Left kidney (tissue), 8 donors: ENCODE results near the gene UBXN7. TPM values are rescaled to one million over a fixed set of nuclear protein-coding genes. Genes with fewer than 3 reads are reported as not detected.
"Not testable (repeated sequence)": the region's sequence is repeated elsewhere in the genome, so short reads cannot be mapped to it uniquely, and the experiment has no call there.

ENCODE experiments used
- DNase-seq: peaks from one replicate; pipeline ENCODE4 v3.0.0-alpha.2; 2013
- long read RNA-seq, 8 donors: transcript quantifications; one replicate each; lab custom pipeline, GENCODE V29; 2026
- polyA plus RNA-seq: library from polyadenylated mRNA; unstranded; fragments of 120-200 nt; gene quantifications from one replicate; pipeline ENCODE4 v1.2.1, GENCODE V29; 2013; ENCODE audit not compliant: insufficient read length

The UBXN7 gene, protein sequence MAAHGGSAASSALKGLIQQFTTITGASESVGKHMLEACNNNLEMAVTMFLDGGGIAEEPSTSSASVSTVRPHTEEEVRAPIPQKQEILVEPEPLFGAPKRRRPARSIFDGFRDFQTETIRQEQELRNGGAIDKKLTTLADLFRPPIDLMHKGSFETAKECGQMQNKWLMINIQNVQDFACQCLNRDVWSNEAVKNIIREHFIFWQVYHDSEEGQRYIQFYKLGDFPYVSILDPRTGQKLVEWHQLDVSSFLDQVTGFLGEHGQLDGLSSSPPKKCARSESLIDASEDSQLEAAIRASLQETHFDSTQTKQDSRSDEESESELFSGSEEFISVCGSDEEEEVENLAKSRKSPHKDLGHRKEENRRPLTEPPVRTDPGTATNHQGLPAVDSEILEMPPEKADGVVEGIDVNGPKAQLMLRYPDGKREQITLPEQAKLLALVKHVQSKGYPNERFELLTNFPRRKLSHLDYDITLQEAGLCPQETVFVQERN
- polyA plus RNA-seq = 39.7 TPM
- long read RNA-seq, donor 1, full-length matches to known transcripts = 12 of 12 reads
- long read RNA-seq, donor 1, partial matches to known transcripts = 0 of 12 reads
- long read RNA-seq, donor 1, other reads (novel, unspliced or antisense) = 0 of 12 reads
- long read RNA-seq, donor 2, full-length matches to known transcripts = 4 of 4 reads
- long read RNA-seq, donor 2, partial matches to known transcripts = 0 of 4 reads
- long read RNA-seq, donor 2, other reads (novel, unspliced or antisense) = 0 of 4 reads
- long read RNA-seq, donor 3, full-length matches to known transcripts = 6 of 6 reads
- long read RNA-seq, donor 3, partial matches to known transcripts = 0 of 6 reads
- long read RNA-seq, donor 3, other reads (novel, unspliced or antisense) = 0 of 6 reads
- long read RNA-seq, donor 4 = 0 reads
- long read RNA-seq, donor 5, full-length matches to known transcripts = 5 of 5 reads
- long read RNA-seq, donor 5, partial matches to known transcripts = 0 of 5 reads
- long read RNA-seq, donor 5, other reads (novel, unspliced or antisense) = 0 of 5 reads
- long read RNA-seq, donor 6, full-length matches to known transcripts = 7 of 7 reads
- long read RNA-seq, donor 6, partial matches to known transcripts = 0 of 7 reads
- long read RNA-seq, donor 6, other reads (novel, unspliced or antisense) = 0 of 7 reads
- long read RNA-seq, donor 7, full-length matches to known transcripts = 8 of 8 reads
- long read RNA-seq, donor 7, partial matches to known transcripts = 0 of 8 reads
- long read RNA-seq, donor 7, other reads (novel, unspliced or antisense) = 0 of 8 reads
- long read RNA-seq, donor 8, full-length matches to known transcripts = 4 of 4 reads
- long read RNA-seq, donor 8, partial matches to known transcripts = 0 of 4 reads
- long read RNA-seq, donor 8, other reads (novel, unspliced or antisense) = 0 of 4 reads

DNA sequence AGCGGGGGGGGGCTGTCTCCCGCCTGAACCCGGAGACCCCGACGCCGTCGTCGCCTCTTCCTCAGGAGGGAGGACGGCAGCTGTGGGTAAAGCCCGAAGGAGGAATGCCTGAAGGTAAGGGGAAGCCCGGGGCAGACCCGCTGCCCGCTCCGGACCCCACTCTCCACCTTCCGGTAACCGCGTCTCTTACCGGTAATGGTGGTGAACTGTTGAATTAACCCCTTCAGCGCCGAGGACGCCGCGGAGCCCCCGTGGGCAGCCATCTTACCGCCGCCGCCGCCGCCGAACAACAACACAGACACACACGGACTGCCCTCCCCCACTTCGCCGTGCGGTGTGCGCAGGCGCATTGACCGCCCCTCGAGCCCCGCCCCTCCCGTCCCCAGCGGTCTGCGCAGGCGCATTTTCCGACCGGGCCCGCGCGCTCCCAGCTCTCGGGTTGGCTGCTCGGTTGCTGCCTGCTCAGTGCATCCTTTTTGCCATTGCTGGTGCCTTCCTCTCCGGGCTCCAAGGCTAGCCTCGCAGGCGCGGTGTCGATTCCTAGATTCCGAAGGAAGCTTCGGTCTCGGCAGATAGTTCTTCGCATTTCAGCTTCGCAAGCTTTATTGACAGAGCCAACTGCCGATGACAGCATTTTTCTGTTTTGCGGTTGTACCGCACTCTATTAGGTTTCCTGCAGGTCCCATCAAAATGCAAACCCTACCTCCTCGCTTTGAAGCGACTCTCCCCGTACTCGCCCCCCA is at the start of gene UBXN7:
Gene UBXN7 (minus strand): TSS at position 291 of the 743 bp plus-strand sequence. CDS start 28 bp downstream, at position 263.
- peak; percentile 95 for DNase-seq

DNA sequence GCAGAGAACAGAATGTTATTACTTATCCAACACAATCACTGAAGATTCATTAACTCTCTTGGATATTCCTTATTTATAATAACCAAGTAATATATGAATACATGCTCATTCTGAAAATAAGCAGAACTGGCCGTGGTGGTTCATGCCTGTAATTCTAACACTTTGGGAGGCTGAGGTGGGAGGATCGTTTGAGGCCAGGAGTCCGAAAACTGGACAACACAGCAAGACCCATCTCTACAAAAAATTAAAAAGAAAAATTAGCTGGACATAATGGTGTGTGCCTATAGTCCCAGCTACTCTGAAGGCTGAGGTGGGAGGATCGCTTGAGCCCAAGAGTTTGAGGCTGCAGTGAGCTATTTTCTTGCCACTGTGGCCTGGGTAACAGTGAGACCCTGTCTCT is 45.5 kb upstream of the UBXN7 start:
- no peak for DNase-seq

DNA sequence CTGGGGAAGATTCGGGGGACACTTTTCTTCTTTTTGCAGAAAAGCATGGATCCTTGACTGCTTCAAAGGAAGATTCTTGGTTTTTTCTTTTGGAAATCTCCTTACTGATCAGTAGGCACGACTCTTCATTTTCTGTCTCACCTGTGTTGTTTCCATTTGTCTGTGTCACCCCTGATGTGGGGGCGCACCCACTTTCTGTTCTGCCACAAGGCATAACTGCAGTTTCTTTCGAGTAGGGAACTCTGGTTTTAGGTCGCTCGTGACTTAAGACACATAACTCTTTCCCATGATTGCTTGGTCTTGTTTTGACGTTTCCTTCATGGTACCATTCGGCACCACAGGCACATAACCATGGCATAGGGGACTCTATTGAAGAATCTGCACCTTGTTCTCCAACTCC is 40.1 kb upstream of the UBXN7 start:
- DNase-seq = no peak

DNA sequence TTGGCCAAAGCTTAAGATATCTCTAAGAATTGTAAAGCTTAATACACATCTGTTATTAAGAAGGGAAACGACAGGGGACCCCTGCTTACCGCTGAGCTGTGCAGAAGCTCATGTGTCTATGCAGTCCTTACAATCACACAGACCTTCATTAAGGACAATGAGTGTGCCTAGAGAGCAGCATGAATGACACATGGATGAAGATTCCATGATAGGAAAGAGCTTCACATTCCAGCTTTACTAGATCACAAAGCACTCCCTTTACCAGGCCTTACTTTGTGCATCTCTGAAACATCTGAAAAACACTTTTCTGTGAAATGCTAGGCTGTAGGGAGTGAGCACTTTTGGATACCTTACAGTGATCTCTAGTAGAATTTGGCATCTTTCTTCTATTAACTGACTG is 39.3 kb upstream of the UBXN7 start:
- no peak for DNase-seq

DNA sequence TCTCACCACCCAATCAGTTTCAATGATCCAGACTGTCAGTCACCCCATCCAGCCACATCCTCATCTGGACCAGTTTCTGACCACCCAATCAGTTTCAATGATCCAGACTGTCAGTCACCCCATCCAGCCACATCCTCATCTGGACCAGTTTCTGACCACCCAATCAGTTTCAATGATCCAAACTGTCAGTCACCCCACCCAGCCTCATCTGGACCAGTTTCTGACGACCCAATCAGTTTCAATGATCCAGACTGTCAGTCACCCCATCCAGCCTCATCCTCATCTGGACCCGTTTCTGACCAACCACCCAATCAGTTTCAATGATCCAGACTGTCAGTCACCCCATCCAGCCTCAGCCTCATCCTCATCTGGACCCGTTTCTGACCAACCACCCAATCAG is 38.0 kb upstream of the UBXN7 start:
- DNase-seq = not testable (repeated sequence)

DNA sequence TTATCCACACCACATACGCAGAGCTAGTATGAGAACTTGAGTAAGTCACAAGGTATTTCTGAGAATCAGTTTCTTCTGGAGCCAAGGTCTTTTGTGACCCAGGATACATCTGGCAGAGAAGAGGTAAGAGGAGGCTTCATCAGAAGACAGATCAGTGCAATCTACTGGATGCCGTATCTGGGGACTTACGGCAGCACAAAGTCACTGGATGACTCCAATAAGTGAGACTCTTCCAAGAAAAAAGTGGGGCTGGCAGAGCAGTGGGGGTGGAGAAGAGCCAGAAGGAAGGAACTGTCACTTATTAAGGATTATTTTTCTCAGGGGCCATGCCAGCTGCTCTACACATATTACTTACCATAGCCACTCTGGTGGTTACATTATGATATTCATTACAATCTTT is 31.6 kb upstream of the UBXN7 start:
- no peak for DNase-seq

DNA sequence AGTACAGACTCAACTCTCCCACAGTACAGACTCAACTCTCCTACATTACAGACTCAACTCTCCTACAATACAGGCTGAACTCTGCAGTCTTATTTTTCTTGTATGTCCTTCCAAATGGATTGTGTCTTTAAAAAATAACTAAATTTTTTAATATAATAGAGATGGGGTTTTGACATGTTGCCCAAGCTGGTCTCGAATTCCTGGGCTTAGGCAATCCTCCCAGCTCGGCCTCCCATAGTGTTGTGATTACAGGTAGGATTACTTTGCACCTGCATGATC is 31.2 kb upstream of the UBXN7 start:
- DNase-seq = no peak

DNA sequence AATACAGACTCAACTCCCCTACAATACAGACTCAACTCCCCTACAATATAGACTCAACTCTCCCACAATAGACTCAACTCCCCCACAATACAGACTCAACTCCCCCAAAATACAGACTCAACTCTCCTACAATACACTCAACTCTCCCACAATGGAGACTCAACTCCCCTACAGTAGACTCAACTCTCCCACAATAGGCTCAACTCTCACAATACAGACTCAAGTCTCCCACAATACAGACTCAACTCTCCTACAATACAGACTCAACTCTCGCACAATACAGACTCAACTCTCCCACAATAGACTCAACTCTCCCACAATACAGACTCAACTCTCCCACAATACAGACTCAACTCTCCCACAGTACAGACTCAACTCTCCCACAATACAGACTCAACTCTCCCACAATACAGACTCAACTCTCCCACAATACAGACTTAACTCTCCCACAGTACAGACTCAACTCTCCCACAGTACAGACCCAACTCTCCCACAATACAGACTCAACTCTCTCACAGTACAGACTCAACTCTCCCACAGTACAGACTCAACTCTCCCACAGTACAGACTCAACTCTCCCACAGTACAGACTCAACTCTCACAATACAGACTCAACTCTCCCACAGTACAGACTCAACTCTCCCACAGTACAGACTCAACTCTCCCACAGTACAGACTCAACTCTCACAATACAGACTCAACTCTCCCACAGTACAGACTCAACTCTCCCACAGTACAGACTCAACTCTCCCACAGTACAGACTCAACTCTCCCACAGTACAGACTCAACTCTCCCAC is 30.7 kb upstream of the UBXN7 start:
- DNase-seq = not testable (repeated sequence)

DNA sequence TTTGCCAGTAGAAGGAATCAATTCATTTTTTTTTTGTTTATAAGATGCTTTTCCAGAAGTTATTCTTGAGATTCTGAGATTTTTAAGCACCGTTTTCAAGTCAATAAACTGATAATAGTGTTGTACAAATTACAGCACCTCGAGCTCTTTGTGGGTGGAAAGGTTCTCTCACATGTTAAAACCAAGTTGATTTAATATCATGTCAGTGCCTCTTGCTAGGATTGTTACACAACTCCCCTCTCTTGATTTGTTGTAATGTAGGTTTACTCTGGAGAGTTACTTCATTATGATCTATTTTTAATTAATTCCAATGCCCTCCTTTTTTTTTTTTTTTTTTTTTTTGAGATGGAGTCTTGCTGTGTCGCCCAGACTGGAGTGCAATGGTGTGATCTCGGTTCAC is 25.8 kb upstream of the UBXN7 start:
- no peak for DNase-seq

DNA sequence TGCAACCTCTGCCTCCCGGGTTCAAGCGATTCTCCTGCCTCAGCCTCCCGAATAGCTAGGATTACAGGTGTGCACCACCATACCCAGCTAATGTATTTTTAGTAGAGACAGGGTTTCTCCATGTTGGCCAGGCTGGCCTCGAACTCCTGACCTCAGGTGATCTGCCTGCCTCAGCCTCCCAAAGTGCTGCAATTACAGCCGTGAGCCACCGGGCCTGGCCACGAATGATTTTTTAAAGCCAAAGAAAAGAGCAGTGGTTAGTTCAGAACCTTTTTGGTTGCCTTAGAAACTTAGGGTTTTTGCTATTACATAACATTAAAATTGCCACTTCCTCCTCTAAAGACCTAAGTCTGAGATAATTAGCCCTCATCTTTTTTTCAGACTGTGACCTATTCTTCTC is 25.2 kb upstream of the UBXN7 start:
- DNase-seq = not testable (repeated sequence)

DNA sequence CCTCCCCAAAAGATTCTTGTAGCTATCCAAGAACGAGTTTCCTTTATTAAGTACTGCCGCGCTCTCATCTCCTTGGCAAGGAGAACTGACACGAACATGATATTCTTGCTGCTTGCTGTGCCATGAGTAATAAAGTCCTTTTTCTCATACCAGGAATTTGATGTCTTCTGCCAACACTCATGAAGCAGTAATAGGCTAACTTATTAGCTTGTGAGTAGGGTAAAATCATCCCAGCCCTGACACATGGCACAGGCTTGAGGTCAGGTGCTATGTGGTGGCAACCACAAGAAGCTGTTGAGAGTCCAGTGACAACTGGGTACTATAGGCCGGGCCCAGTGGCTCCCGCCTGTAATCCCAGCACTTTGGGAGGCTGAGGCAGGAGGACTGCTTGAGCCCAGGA is 22.7 kb upstream of the UBXN7 start:
- DNase-seq = no peak

DNA sequence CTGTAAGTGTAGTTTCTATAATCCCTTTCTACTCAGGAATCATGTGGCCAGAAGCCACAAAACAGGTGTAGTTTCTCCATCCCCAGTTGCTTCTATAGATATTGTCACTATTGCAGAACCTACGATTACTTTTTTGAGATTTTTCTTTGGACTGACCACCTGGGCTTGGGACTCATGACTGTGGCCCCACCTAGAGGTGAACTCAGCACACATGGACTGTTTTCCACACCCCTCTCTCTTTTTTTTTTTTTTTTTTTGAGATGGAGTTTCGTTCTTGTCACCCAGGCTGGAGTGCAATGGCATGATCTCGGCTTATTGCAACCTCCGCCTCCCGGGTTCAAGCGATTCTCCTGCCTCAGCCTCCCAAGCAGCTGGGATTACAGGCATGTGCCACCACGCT is 13.2 kb upstream of the UBXN7 start:
- DNase-seq = not testable (repeated sequence)

DNA sequence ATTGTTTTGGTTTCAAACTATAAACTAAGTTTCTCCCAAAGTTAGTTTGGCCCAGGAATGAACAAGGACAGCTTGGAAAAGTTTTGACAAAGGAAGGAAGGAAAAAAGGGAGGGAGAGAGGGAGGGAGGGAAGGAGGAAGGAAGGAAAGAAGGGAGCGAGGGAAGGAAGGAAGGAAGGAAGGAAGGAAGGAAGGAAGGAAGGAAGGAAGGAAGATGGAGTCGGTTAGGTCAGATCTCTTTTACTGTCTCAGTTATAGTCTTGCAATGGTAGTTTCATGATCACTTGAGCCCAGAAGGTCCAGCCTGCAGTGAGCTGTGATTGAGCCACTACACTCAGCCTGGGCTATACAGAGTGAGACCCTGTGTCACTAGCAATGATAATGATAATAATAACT is 12.3 kb upstream of the UBXN7 start:
- no peak for DNase-seq

DNA sequence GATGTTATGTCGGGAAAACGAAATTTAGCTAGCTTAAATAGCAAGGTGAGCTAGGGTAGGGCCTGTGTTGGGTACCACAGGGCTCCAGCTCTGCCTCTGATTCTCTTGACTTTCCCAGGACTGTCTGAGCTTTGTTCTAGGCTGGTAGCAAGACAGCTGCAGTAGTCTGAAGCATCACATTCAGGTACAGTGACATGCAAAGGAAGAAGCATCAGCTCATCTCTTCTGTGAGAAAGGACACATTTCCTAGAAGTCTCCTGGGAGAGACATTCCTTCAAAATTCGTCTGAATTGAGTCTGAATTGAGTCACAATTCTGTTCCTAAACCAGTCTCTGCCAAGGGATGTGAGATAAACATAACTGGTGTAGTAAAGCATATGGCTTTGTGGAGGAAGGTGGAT is 8.5 kb upstream of the UBXN7 start:
- no peak for DNase-seq

DNA sequence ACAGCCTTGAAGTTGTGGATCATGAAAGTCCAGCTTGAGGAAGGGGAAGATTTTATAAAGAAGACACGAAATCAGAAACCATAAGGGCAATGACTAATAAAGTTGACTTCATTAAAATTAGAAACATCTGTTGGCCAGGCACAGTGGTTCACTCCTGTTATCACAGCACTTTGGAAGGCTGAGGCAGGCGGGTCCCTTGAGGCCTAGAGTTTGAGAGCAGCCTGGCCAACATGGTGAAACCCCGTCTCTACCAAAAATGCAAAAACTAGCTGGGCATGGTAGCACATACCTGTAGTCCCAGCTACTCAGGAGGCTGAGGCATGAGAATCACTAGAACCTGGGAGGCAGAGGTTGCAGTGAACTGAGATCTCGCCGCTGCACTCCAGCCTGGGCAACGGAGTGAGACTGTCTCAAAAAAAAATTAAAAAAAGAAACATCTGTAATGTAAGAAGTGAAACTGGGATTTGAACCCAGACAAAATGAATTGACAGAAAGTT is 7.9 kb upstream of the UBXN7 start:
- DNase-seq = no peak

DNA sequence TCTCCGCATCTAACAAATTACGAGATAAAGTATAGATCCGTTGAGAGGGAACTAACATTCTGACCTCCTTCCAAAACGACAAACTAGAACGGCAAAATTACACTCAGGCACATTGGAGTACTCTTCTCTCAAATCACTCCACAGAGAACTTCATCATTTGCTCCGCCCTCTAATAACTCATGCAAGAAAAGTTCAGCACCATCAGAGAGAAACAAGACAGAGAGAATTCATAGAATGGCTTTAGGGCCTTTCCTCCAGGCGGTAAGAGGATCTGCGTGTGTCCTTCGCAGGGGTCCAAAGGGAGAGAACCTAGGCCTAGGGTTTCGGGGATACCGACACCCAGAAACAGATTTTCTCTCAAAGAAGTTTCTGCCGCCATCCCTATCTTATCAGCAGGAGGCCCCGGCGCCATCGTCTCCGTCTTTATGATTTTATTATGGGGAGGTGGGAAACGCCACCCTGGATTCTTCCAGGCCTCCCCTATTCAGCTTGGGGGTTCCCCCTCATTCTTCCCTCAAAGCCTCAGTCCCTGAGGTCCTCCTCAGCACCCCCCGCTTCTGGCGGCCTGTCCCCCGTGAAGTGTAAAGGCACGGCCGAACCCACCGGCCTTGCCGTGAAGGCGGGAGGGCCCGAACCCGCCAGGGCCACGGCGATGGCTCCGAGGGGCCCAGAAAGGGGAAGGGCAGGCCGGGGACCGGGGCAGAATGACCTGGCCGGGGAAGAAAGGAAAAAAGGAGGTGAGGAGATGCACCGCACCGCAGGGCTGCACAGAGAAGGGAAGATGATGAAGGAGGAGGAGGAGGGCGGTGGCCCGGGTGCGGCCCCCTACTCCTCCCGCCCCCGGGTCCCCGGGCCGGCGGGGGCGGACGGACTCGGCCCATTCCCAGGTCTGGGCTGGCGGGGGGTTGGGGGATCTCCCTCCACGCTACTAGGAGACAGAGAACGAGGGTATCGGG is 768 bp downstream of the UBXN7 start:
- DNase-seq = peak; percentile 70

DNA sequence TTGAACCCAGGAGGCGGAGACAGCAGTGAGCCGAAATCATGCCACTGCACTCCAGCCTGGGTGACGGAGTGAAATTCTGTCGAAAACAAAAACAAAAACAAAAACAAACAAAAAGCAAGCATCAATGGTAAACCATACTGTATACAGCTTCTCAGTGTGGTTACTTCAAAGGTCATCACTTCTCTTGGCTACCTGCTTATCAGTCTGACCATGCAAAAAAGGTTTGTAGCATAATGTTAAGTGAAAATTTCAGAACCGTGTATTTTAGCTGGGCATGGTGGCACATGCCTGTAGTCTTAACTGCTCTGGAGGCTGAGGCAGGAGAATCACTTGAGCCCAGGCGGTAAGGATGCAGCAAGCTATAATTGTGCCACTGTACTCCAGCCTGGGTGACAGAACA is 4.2 kb downstream of the UBXN7 start:
- DNase-seq = no peak

DNA sequence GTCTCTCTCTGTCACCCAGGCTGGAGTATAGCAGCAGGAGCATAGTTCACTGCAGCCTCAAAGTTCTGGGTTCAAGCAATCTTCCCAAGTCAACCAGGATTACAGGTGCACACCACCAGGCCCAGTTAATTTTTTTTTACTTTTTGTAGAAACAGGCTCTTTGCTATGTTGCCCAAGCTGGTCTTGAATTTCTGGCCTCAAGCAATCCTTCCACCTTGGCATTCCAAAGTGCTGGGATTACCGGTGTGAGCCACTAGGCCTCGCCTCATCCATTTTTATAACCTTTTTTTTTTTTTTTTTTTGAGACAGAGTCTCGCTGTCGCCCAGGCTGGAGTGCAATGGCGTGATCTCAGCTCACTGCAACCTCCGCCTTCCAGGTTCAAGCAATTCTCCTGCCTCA is 7.8 kb downstream of the UBXN7 start:
- not testable (repeated sequence) for DNase-seq
